ENCODE results near the gene ECE2.

Gene ECE2

DNA sequence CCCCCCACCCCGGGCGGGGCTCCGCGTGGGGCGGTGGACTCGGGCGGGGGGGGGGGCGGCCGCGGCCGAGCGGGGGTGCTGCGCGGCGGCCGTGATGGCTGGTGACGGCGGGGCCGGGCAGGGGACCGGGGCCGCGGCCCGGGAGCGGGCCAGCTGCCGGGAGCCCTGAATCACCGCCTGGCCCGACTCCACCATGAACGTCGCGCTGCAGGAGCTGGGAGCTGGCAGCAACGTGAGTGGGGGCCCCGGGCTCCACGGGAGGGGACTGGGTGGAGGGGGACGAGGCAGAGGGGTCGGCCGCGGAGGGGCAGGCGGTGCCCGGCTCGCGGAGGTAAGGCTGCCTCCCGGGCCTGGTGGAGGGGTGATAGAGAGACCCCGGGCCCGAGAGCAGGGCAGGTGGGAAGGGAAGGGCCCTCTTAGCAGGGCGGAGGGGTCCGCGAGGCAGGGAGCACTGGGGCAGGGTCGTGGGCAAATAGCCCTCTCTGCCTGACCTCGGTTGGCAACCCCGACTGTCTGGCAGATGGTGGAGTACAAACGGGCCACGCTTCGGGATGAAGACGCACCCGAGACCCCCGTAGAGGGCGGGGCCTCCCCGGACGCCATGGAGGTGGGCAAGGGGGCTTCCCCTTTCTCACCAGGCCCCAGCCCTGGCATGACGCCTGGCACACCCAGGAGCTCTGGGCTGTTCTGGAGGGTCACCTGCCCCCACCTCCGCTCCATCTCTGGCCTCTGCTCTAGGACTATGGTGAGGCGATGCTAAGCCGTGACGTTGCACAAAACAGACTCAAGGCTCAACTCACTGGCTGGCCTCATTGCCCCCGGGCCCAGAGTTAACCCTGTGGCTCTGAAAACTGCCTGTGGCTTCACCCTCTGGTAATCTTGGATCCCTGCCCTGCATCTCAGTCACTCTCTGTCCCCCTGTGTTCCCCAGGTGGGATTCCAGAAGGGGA, at the start of gene ECE2:
ECE2 (plus strand) TSS at position 62 of the 950 bp plus-strand sequence; CDS start at position 194, 132 bp downstream.
- no peak for DNase-seq

GRCh38 chr3:184227481-184227935, 48.3 kb upstream of the ECE2 start:
- peak in 2 of 4 experiments; percentile 20 to 26 for DNase-seq

- no peak for DNase-seq
Measured at GRCh38 chr3:184228376-184229137, 47.3 kb upstream of the ECE2 start.

DNA sequence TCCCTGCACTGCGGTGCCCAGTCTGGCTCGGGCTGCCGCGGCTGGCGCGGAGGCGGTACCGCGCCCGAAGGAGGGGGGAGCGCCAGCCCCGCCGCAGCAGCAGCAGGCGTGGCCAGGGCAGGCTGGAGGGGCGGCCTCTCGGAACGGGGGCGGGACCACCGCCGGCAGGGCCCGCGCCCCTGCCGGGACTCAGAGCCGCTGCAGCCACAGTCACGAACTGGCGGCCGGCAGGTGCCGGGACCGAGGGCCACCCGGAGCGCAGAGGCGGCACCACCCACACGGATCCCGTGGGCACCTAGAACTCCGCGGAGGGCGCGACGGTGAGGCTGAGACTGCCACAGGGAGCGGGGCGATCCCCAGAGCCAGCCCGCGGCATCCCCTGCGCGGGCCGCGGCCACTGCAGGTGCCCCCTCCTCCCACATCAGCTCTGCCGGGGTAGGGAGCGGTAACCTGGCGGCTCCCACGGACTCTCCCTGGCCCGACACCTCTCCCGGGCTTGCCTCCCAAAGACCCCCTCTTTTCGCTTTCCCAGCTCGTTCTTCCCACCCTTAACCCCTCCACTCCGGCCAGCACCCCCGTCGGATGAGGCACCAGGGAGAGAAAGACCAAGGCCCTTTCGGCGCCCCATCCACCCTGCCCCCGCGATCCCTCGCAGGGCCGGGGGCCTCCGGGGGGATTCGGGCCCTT, 46.3 kb upstream of the ECE2 start, which contains the start of gene VWA5B2:
VWA5B2 (plus strand) TSS at position 192 of the 687 bp plus-strand sequence. CDS start 944 bp downstream, outside the sequence.
- DNase-seq, result peak; percentile 15 to 68 (median 20)

DNA sequence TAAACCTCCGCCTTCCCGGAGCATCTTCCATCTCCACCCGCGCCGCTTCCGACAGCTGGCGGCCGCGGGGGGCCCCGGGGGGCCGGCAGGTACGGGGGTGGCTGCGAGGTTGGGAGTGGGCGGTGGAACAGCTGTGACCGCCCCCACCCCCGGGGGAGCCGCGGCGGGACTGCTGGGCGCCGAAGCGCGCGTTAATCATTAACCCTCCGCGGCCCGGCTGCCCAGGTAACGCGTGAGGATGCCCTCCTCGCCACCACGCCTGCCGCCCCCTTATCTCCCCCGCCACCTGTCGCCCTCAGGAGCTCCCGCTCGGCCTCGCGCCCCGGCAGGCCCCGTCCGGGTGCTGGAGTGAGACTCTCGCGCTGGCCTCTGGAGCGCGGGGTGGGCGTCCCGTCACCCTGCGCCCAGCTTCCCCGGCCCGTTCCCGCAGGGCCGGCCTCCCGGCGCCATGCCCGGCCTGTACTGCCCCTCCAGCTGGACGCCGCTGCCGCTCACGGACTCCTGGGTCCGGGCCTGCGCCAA, 45.7 kb upstream of the ECE2 start:
- no peak for DNase-seq

DNA sequence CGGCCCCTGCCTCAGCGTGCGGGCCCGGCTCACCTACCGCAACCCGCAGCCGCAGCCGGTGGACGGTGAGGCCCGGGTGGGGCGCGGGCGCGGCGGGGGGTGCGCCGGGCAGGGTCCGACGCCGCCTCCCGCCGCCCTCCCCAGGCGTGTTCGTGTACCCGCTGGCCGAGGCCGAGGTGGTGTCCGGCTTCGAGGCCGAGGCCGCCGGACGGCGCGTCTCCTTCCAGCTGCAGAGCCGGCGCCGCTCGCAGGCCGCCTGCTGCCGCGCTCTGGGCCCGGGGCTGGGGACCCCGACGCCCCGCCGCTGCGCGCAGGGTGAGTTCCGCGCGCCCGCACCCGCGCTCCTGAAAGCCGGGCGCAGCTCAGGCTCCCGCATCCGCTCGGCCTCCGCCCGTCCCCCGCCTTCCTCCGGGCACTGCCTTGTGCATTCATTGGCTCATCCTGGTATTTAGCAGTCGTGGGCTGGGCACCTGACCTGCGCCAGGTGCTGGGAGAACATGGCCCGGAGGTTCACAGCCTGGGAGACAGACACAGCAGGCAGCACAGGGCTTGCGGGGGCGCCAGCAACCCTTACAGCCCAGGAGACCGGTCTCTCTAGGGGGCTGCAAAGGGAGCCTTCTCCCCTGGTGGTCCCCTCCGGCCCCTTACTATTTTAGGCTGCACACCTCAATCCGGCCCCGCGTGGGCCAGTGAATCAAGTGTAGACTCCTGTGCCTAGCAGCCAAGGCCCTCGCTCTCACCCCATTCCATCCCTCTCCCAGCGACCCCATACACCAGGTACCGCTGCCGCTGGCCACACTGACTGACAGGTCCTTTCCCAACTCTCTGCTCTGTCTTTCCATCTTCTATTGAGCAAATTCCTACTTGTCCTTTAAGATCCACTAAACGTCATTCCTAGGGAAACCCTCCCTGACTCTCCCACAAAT, 45.0 kb upstream of the ECE2 start:
- DNase-seq, result no peak

DNA sequence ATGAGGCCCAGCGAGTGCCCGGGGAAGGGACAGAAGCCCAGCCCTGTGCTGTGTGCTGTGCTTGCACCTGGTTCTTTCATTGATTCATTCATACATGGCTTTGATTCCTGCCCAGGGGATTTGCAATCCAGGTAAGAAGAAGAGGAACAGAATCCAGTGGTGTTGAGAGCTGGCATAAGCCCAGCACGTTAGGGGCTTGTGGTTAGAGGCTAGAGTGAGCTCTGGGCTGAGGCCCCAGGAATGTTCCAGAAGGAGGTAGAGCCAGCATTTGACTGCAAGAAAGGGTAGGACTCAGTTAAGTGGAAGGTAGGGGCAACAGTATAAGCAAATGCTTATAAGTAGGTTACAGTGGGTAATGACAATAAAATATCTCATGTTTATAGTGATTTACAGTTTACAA, 44.2 kb upstream of the ECE2 start:
- no peak for DNase-seq

- DNase-seq, result no peak
Measured at GRCh38 chr3:184233127-184233843, 42.5 kb upstream of the ECE2 start.

GRCh38 chr3:184234224-184234623, 41.6 kb upstream of the ECE2 start:
- no peak for DNase-seq

DNA sequence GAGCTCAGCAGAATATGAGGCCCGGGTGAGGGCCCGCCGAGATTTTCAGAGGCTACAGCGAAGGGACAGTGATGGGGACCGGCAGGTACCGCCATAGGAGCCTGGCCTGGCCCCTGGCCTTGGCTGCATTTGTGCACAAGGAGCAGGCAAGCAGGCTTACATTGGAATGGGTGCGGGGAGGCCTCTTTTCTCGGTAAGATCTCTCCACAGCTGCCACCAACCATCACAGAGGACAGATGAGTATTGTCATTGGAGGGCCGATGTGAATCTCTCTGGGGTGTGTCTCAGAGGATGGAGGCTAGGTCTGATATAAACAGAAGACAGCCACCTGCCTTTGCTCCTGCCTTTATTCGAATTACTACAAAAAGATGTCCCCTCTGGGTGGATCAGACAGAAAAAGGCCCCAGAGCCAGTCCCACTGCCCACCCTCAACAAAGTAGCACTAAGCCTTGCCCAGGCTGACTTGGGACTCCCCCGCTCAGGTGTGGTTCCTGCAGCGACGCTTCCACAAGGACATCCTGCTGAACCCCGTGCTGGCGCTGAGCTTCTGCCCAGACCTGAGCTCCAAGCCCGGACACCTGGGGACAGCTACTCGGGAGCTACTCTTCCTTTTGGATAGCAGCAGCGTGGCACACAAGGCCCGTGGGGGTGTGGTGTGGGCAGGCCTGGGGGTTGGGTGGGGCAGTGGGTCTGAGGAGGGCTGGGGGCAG, 41.0 kb upstream of the ECE2 start:
- DNase-seq, result no peak

DNA sequence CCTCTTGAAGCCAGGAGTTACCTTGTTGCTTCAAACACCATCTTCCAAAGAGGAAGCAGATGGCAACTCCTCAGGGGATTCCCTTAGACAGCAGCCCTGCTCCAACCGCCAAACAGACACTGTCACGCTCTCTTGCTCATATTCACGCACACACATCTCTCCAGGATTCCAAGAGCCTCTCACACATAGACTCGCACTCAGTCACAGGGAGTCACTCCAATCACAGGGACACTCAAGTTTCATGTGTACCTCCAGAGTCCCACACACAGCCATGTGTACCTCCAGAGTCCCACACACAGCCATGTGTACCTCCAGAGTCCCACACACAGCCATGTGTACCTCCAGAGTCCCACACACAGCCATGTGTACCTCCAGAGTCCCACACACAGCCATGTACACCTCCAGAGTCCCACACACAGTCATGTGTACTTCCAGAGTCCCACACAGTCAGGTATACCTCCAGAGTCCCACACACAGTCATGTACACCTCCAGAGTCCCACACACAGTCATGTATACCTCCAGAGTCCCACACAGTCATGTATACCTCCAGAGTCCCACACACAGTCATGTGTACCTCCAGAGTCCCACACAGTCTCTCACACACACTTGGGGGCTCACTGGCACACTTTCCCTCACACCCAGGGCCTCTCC, 40.3 kb upstream of the ECE2 start:
- no peak for DNase-seq

DNA sequence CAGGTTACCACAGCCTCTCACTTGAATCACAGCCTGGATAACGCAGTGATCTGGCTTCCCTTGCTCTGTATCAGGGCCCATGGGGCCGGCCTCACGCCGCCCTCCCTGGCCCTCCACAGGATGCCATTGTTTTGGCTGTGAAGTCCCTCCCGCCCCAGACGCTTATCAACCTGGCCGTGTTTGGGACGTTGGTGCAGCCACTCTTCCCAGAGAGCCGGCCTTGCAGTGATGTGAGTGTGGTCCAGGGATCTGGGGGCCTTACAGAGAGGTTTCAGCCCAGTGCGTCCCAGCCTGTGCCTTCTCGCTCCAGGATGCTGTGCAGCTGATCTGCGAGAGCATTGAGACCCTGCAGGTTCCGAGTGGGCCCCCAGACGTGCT, 39.8 kb upstream of the ECE2 start:
- no peak for DNase-seq

- no peak for DNase-seq
Measured at GRCh38 chr3:184236636-184237035, 39.2 kb upstream of the ECE2 start.

DNA sequence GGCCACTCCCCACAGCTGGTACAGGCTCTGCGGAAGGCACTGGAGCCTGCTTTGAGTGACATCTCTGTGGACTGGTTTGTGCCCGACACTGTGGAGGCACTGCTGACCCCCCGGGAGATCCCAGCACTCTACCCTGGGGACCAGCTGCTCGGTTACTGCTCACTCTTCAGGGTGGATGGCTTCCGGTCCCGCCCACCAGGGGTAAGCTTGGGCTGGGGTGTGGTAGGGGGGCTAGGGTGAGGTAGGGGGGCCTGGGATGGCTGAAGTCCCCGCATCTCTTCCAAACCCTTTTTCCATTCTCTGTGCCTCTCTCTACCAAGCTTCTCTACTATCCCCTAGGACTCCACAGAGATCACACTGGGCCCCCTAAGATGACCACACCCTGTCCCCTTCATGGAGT, 38.6 kb upstream of the ECE2 start:
- DNase-seq, result no peak

DNA sequence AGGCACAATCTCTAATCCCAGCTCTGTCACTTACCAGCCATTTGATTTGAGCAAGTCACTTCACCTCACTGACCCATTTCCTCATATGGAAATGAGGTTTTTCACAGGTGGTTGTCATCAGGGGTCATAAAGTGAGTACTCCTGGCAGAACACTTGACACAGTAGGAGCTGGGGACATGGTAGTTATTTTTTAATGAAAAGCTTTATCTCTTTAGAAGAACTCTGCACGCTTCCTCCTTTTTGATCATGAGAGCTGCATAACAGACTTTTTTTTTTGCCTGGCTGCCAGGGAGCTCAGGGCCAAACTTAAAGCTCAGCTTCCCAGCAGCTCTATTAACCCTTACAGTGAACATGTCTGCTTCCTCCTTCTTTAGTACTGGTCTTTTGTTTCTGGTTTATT, 38.0 kb upstream of the ECE2 start:
- no peak for DNase-seq

DNA sequence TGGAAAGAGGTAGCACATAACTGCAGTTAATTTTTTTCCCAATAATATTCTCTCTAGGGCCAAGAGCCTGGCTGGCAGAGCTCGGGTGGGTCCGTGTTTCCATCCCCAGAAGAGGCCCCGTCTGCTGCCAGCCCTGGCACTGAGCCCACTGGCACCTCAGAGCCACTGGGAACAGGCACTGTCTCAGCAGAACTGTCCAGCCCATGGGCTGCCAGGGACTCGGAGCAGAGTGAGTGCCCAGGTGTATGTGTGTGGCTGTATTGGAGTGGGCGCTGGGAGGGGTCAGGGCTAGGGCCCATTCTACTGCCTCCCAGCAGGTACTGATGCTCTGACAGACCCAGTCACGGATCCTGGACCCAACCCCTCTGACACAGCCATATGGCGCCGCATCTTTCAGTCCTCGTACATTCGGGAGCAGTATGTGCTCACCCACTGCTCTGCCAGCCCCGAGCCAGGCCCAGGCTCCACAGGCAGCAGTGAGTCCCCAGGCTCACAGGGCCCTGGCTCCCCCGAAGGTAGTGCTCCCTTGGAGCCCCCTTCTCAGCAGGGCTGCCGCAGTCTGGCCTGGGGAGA, 37.5 kb upstream of the ECE2 start:
- no peak for DNase-seq

DNA sequence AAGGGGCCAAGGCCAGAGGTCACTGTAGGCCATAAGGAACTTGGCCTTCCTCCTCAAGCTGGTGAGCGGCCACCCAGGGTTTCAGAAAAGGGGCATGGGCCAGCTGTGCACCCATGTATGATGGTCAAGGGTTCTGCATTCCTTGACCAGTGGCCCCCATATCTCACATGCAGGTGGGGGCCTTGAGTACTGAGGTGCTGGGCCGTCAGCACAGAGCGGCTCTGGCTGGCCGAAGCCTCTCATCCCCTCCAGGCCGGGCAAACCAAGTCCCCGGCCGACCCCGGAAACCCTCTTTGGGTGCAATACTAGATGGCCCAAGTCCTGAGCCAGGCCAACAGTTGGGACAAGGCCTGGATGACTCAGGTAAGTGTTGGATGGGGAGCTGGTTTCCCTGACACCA, 36.6 kb upstream of the ECE2 start:
- DNase-seq, result no peak

- no peak for DNase-seq
Measured at GRCh38 chr3:184239708-184240107, 36.1 kb upstream of the ECE2 start.

- no peak for DNase-seq
Measured at GRCh38 chr3:184240384-184241140, 35.3 kb upstream of the ECE2 start.
